HepG2 (cell line): ENCODE measurements around the gene RIF1. TPM values are rescaled to one million over a fixed set of nuclear protein-coding genes. Genes with fewer than 3 reads are reported as not detected.

ENCODE experiments used
- ATF2 ChIP-seq: sonication (generic); formaldehyde crosslinking; IDR thresholded peaks from 2 replicates; pipeline ENCODE4 v1.4.0; 2020; ENCODE audit warnings: missing genetic modification reagents
- CEBPG ChIP-seq: IDR thresholded peaks from 2 replicates; pipeline ENCODE4 v1.6.1; 2016
- ETV5 ChIP-seq: IDR thresholded peaks from 2 replicates; pipeline ENCODE4 v1.6.1; 2018; ENCODE audit warnings: missing biosample characterization, missing genetic modification reagents, inconsistent platforms, borderline replicate concordance
- FOXA1 ChIP-seq, 2 experiments: fragments of 450-650 bp in 1 of 2; sonication (generic) in 1 of 2; formaldehyde crosslinking in 1 of 2; IDR thresholded peaks; 2 replicates each; pipeline versions ENCODE4 v1.4.0 to v1.6.1; 2016 to 2020; ENCODE audit warnings: missing genetic modification reagents in 1 of 2
- HHEX ChIP-seq: IDR thresholded peaks from 2 replicates; pipeline ENCODE4 v1.6.1; 2016; ENCODE audit warnings: control low read depth
- HOXD1 ChIP-seq: sonication (generic); formaldehyde crosslinking; IDR thresholded peaks from 2 replicates; pipeline ENCODE4 v1.5.0; 2020; ENCODE audit warnings: missing genetic modification reagents
- NAIF1 ChIP-seq: sonication (generic); formaldehyde crosslinking; IDR thresholded peaks from 2 replicates; pipeline ENCODE4 v1.5.0; 2020; ENCODE audit warnings: mild to moderate bottlenecking, missing genetic modification reagents, borderline replicate concordance
- SNAPC5 ChIP-seq: sonication (generic); formaldehyde crosslinking; IDR thresholded peaks from 2 replicates; pipeline ENCODE4 v1.8.1; 2023; ENCODE audit warnings: mild to moderate bottlenecking, missing genetic modification reagents, borderline replicate concordance
- U2AF2 ChIP-seq: fragments of 200-400 bp; formaldehyde crosslinking; IDR thresholded peaks from 2 replicates; pipeline ENCODE4 v1.6.1; 2017; ENCODE audit warnings: low read depth, mild to moderate bottlenecking, low read length
- USF2 ChIP-seq, 2 experiments: sonication (generic) in 1 of 2; formaldehyde crosslinking in 1 of 2; IDR thresholded peaks; 2 replicates each; pipeline versions ENCODE4 v1.5.1 to v1.6.1; 2011 to 2020; ENCODE audit warnings: borderline replicate concordance in 1 of 2, low read depth in 1 of 2, low read length in 1 of 2, mild to moderate bottlenecking in 1 of 2, missing genetic modification reagents in 1 of 2, moderate library complexity in 1 of 2
- XRCC5 ChIP-seq: fragments of 200-400 bp; formaldehyde crosslinking; optimal IDR thresholded peaks from 2 replicates; pipeline ENCODE3; 2017; ENCODE audit warnings: mild to moderate bottlenecking, low read length
- ZBTB20 ChIP-seq: sonication (generic); formaldehyde crosslinking; IDR thresholded peaks from 2 replicates; pipeline ENCODE4 v1.8.1; 2023; ENCODE audit warnings: missing genetic modification reagents, low read depth, mild to moderate bottlenecking, borderline replicate concordance
- ZC3H4 ChIP-seq: sonication (generic); formaldehyde crosslinking; IDR thresholded peaks from 2 replicates; pipeline ENCODE4 v1.4.0; 2020; ENCODE audit warnings: missing genetic modification reagents, borderline replicate concordance
- ZKSCAN5 ChIP-seq: sonication (generic); formaldehyde crosslinking; IDR thresholded peaks from 2 replicates; pipeline ENCODE4 v1.5.1; 2020; ENCODE audit warnings: mild to moderate bottlenecking, missing genetic modification reagents
- ZNF12 ChIP-seq: sonication (generic); formaldehyde crosslinking; IDR thresholded peaks from 2 replicates; pipeline ENCODE4 v1.5.0; 2020; ENCODE audit warnings: missing genetic modification reagents
- ZNF160 ChIP-seq: sonication (generic); formaldehyde crosslinking; IDR thresholded peaks from 2 replicates; pipeline ENCODE4 v1.8.0; 2022; ENCODE audit warnings: mild to moderate bottlenecking, inconsistent platforms, missing genetic modification reagents
- ZNF772 ChIP-seq: sonication (generic); formaldehyde crosslinking; IDR thresholded peaks from 2 replicates; pipeline ENCODE4 v1.5.0; 2020; ENCODE audit warnings: mild to moderate bottlenecking, missing genetic modification reagents
- ZSCAN12 ChIP-seq: sonication (generic); formaldehyde crosslinking; IDR thresholded peaks from 2 replicates; pipeline ENCODE4 v1.9.0; 2021; ENCODE audit warnings: mild to moderate bottlenecking, missing genetic modification reagents
- ZSCAN25 ChIP-seq: sonication (generic); formaldehyde crosslinking; IDR thresholded peaks from 2 replicates; pipeline ENCODE4 v1.8.0; 2022; ENCODE audit warnings: mild to moderate bottlenecking, missing genetic modification reagents
- polyA plus RNA-seq, 8 experiments: library from polyadenylated mRNA; depleted of rRNA in 3 of 8; stranded (reverse) in 7 of 8; unstranded in 1 of 8; fragments of >200 nt; fragmentation: Illumina TruSeq in 4 of 8; extraction: Trizol in 4 of 8; gene quantifications; 2 replicates each; pipeline versions ENCODE4 v1.2.1 to v1.2.3, GENCODE V29; 2011 to 2016; ENCODE audit warnings: low read depth in 4 of 8, missing spikeins in 1 of 8, mixed read lengths in 1 of 8; ENCODE audit not compliant: insufficient read depth in 1 of 8
- total RNA-seq, 5 experiments: library from RNA; depleted of rRNA; stranded (reverse); fragments of >200 nt; fragmentation: Illumina TruSeq; extraction: Trizol; gene quantifications; 2 replicates each; pipeline ENCODE4 v1.2.3, GENCODE V29; 2016; ENCODE audit warnings: low read depth in 1 of 5
- TF ChIP-seq, protein P1 (sequence below): sonication (generic); formaldehyde crosslinking; IDR thresholded peaks from 2 replicates; pipeline ENCODE4 v1.4.0; 2020; ENCODE audit warnings: mild to moderate bottlenecking, missing genetic modification reagents
- TF ChIP-seq, protein P2 (sequence below): sonication (generic); formaldehyde crosslinking; IDR thresholded peaks from 2 replicates; pipeline ENCODE4 v1.4.0; 2020; ENCODE audit warnings: missing genetic modification reagents, borderline replicate concordance

The RIF1 gene
- total and polyA plus RNA-seq, 2 of the 13 experiments (the other 11 are each of a cell fraction or from before 2014, with no cell fraction given), result 12.1 to 73.6 TPM

DNA sequence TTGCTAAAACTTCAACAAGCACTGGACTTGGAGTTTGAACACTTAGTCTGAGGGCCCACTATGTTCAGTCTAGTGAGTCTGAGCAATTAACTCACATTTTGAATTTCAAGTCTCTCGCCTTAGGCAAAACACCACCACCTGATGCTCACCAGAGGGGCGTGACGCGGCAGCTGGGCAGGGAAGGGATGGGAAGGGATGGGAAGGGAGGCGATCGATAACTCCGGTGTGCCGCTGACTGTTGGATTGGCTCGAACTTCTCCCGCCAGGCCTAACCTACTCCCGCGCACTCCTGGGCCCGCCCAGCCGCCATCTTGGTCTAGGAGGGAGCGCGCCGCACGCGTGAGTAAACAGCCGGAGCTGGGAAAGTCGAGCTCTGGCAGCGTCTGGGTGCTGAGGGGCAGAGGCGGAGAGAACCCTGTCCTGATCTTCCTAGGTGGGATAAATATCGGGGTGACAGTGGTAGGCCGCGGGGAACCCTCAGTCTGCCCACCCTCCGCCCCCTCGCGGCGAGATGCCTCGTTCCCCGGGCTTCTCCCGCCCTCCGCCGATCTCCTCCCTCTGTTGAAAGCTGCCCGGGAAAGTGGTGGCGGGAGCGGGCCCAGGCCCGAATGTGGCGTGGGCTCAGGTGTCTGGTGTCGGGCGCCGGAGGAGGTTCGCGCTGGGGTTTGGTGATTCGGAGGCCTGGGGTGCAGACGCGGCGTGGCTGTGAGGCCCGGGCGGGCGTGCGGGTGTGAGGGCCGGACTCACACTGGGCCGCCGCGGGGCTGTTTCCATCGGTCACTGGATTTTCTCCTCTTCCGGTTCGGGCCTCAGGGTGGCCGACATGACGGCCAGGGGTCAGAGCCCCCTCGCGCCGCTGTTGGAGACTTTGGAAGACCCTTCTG lies at the start of gene RIF1 (continued):
- TF ChIP-seq FOXA1 (IDR thresholded peaks at IDR 0.05) (no peak), FOXA1 (CRISPR knock-in tag; IDR thresholded peaks at IDR 0.05) (peak; percentile 97), XRCC5 (peak; percentile 99), ATF2 (CRISPR knock-in tag) (peak; percentile 61; the same call in 1 of the 2 replicates), CEBPG (CRISPR knock-in tag) (peak; percentile 40), ZSCAN25 (CRISPR knock-in tag) (peak; percentile 98), ETV5 (CRISPR knock-in tag) (peak; percentile 41), U2AF2 (peak; percentile 65; the same call in 1 of the 2 replicates), ZC3H4 (CRISPR knock-in tag) (0 out of 2 replicates have a peak, but pooled peaks have one; percentile 48), NAIF1 (CRISPR knock-in tag) (peak; percentile 74; the same call in 1 of the 2 replicates), USF2 (IDR thresholded peaks at IDR 0.05; ENCODE audit: low read depth, low read length) (no peak), USF2 (CRISPR knock-in tag; IDR thresholded peaks at IDR 0.05; ENCODE audit: borderline replicate concordance) (peak; percentile 26; the same call in 1 of the 2 replicates), ZKSCAN5 (CRISPR knock-in tag) (no peak), SNAPC5 (CRISPR knock-in tag) (no peak; the same call in 1 of the 2 replicates), HHEX (peak; percentile 83), HOXD1 (CRISPR knock-in tag) (peak; percentile 36; the same call in 1 of the 2 replicates), ZSCAN12 (CRISPR knock-in tag) (no peak), ZNF12 (CRISPR knock-in tag) (peak; percentile 64), ZBTB20 (CRISPR knock-in tag) (peak; percentile 92), ZNF160 (CRISPR knock-in tag) (peak; percentile 79), ZNF772 (CRISPR knock-in tag) (peak; percentile 88)
- TF ChIP-seq, protein P1, sequence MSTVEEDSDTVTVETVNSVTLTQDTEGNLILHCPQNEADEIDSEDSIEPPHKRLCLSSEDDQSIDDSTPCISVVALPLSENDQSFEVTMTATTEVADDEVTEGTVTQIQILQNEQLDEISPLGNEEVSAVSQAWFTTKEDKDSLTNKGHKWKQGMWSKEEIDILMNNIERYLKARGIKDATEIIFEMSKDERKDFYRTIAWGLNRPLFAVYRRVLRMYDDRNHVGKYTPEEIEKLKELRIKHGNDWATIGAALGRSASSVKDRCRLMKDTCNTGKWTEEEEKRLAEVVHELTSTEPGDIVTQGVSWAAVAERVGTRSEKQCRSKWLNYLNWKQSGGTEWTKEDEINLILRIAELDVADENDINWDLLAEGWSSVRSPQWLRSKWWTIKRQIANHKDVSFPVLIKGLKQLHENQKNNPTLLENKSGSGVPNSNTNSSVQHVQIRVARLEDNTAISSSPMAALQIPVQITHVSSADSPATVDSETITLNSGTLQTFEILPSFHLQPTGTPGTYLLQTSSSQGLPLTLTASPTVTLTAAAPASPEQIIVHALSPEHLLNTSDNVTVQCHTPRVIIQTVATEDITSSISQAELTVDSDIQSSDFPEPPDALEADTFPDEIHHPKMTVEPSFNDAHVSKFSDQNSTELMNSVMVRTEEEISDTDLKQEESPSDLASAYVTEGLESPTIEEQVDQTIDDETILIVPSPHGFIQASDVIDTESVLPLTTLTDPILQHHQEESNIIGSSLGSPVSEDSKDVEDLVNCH (CRISPR knock-in tag), result no peak
- TF ChIP-seq, protein P2, sequence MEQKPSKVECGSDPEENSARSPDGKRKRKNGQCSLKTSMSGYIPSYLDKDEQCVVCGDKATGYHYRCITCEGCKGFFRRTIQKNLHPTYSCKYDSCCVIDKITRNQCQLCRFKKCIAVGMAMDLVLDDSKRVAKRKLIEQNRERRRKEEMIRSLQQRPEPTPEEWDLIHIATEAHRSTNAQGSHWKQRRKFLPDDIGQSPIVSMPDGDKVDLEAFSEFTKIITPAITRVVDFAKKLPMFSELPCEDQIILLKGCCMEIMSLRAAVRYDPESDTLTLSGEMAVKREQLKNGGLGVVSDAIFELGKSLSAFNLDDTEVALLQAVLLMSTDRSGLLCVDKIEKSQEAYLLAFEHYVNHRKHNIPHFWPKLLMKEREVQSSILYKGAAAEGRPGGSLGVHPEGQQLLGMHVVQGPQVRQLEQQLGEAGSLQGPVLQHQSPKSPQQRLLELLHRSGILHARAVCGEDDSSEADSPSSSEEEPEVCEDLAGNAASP (CRISPR knock-in tag), result peak; percentile 49; the same call in 1 of the 2 replicates
